ENCODE data around the gene MARK2. TPM values are rescaled to one million over a fixed set of nuclear protein-coding genes. Genes with fewer than 3 reads are reported as not detected.
A peak's percentile ranks its signal among the peaks of the same experiment; 100 is the strongest.

Gene MARK2
- total and polyA plus RNA-seq, 2 of the 8 experiments (the other 6 are each of a cell fraction or from before 2014, with no cell fraction given) = 19.3 to 58.5 TPM

DNA sequence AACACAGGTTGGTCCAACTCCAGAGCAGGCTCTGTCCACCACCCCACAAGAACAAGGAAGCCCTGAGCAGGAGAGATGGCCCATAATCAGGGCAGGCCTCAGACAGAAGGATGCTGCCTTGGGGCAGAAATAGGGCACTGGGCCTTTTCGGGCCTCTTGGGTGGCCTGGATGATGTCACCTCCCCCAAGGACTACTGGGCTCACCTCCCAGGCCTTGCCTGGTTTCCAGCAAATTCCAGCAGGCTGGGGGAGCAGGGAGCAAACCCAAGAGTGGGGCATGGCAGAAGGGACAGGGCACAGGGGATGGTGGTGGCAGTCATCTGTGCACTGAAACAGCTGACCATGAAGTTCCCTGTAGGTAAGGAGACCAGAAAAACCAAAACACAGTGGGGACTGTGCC is 94.5 kb downstream of the MARK2 start:
- WGBS, 2 experiments (ENCODE audit: extremely low coverage in 1 of 2, insufficient coverage in 1 of 2, insufficient read length in 1 of 2, insufficient replicate concordance in 2 of 2, low coverage in 1 of 2, low lambda C conversion rate in 2 of 2, missing lambda C conversion rate in 1 of 2) = 94% methylated on average over 1 of the region's 1 CpG; no CpG with 5 or more reads in 1 of the 2 experiments
- Histone ChIP-seq H3K4ac (replicated peaks; ENCODE audit: insufficient read length, low read depth, low read length) (no peak overlapping the region), H4K5ac (ENCODE audit: insufficient read length, low read depth, low read length) (no peak overlapping the region), H2BK5ac (ENCODE audit: low read depth, low read length) (no peak overlapping the region), H2AFZ (ENCODE audit: low read length) (no peak overlapping the region), H3K23ac (ENCODE audit: insufficient read length) (no peak overlapping the region), H4K91ac (replicated peaks; ENCODE audit: insufficient read length, low read length) (no peak overlapping the region), H2BK20ac (ENCODE audit: low read length) (no peak overlapping the region), H2BK15ac (ENCODE audit: low read length) (peak overlapping the region; percentile 88; the same call in 1 of the 2 replicates), H3K9ac (replicated peaks in 1 of 4; ENCODE audit: extremely low read depth in 1 of 4, low read depth in 3 of 4, low read length in 3 of 4) (no peak overlapping the region), H2BK12ac (ENCODE audit: low read depth, low read length) (peak overlapping the region; percentile 39; the same call in 1 of the 2 replicates), H4K8ac (ENCODE audit: extremely low read depth, insufficient read depth, low read length) (no peak overlapping the region), H2AK5ac (ENCODE audit: low read depth, low read length) (peak overlapping the region; percentile 28; the same call in 1 of the 2 replicates), H3K4me3 (ENCODE audit: extremely low read depth in 1 of 4, insufficient read depth in 2 of 4, low read depth in 3 of 4, low read length in 4 of 4) (no peak overlapping the region), H3K4me1 (replicated peaks in 1 of 4; ENCODE audit: control insufficient read depth in 3 of 4, insufficient read depth in 4 of 4, low read length in 3 of 4) (peaks cover 0 to 4% (median 0%) of the 10 kb centered on the region in 4 experiments; a peak in 1 of 7 replicates), H3K18ac (ENCODE audit: extremely low read depth, low read length) (no peak overlapping the region), H3K4me2 (ENCODE audit: insufficient read depth in 1 of 2, low read depth in 2 of 2, low read length in 2 of 2) (no peak overlapping the region), H3K27me3 (replicated peaks in 1 of 4; ENCODE audit: control insufficient read depth in 3 of 4, extremely low read depth in 1 of 4, insufficient read depth in 3 of 4, low read length in 3 of 4) (peaks cover 0 to 3% (median 2%) of the 10 kb centered on the region in 4 experiments; a peak in 3 of 7 replicates), H3K56ac (replicated peaks; ENCODE audit: insufficient read length, low read depth, low read length) (no peak overlapping the region), H3K14ac (ENCODE audit: insufficient read length) (no peak overlapping the region), H3K23me2 (ENCODE audit: low read depth, low read length) (peaks cover 5% of the 10 kb centered on the region), H2BK120ac (replicated peaks; ENCODE audit: low read depth, low read length) (no peak overlapping the region), H3K79me1 (ENCODE audit: low read depth, low read length) (no peaks in the 10 kb centered on the region), H3K36me3 (ENCODE audit: control insufficient read depth in 2 of 4, insufficient read depth in 4 of 4, low read length in 3 of 4) (no peaks in the 10 kb centered on the region), H3K27ac (ENCODE audit: low read depth, low read length) (no peak overlapping the region), H3K9me3 (ENCODE audit: insufficient read depth in 2 of 2, low read depth in 1 of 2, low read length in 1 of 2) (no peaks in the 10 kb centered on the region), H4K20me1 (replicated peaks in 1 of 2; ENCODE audit: control insufficient read depth in 1 of 2, insufficient read depth in 2 of 2, low read length in 2 of 2) (no peaks in the 10 kb centered on the region), H3K79me2 (ENCODE audit: control insufficient read depth in 1 of 2, insufficient read depth in 2 of 2, low read length in 2 of 2) (no peaks in the 10 kb centered on the region)
- DNase-seq (ENCODE audit: low read depth in 1 of 2, low spot score in 2 of 2) (no peak), FAIRE-seq (no peak)
- TF ChIP-seq, protein P1, sequence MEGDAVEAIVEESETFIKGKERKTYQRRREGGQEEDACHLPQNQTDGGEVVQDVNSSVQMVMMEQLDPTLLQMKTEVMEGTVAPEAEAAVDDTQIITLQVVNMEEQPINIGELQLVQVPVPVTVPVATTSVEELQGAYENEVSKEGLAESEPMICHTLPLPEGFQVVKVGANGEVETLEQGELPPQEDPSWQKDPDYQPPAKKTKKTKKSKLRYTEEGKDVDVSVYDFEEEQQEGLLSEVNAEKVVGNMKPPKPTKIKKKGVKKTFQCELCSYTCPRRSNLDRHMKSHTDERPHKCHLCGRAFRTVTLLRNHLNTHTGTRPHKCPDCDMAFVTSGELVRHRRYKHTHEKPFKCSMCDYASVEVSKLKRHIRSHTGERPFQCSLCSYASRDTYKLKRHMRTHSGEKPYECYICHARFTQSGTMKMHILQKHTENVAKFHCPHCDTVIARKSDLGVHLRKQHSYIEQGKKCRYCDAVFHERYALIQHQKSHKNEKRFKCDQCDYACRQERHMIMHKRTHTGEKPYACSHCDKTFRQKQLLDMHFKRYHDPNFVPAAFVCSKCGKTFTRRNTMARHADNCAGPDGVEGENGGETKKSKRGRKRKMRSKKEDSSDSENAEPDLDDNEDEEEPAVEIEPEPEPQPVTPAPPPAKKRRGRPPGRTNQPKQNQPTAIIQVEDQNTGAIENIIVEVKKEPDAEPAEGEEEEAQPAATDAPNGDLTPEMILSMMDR (IDR thresholded peaks at IDR 0.05; ENCODE audit: control extremely low read depth in 1 of 3, insufficient read depth in 1 of 3, low read depth in 1 of 3, low read length in 3 of 3) = no peak
- TF ChIP-seq NANOG (IDR thresholded peaks at IDR 0.05; ENCODE audit: insufficient read depth, low read depth, low read length, poor library complexity, severe bottlenecking) (no peak), TAF1 (IDR thresholded peaks at IDR 0.05; ENCODE audit: low read depth, low read length) (no peak)
- CTCF ChIA-PET (ENCODE audit: partially characterized antibody) = interaction anchor here (1.0 to 7.1 kb wide), 10 partner anchors 11 to 214 kb away, joined by 3 to 129 read pairs (median 10); partner anchors contain the start of gene RCOR2
- POLR2A ChIA-PET (ENCODE audit: partially characterized antibody) = interaction anchor here (11.5 kb wide), 1 partner anchor 16 kb away, joined by 173 read pairs; the partner anchor contains the start of gene RCOR2
